GM12878 (cell line): ENCODE results near the gene SFXN4. TPM values are rescaled to one million over a fixed set of nuclear protein-coding genes. Genes with fewer than 3 reads are reported as not detected.

ENCODE experiments used
- BMI1 ChIP-seq: fragments of 450-650 bp; IDR thresholded peaks from 2 replicates; pipeline ENCODE4 v1.6.1; 2016; ENCODE audit warnings: mild to moderate bottlenecking, moderate library complexity, borderline replicate concordance
- CBX3 ChIP-seq: fragments of 200-600 bp; sonication (generic); IDR thresholded peaks from 2 replicates; pipeline ENCODE4 v1.6.1; 2016; ENCODE audit warnings: low read depth, borderline replicate concordance
- CEBPB ChIP-seq, 2 experiments: fragments of 150-350 bp in 1 of 2; IDR thresholded peaks; 2 replicates each; pipeline ENCODE4 v1.6.1; 2012 to 2014; ENCODE audit warnings: low read depth in 2 of 2, low read length in 2 of 2, borderline replicate concordance in 1 of 2, inconsistent platforms in 1 of 2
- CUX1 ChIP-seq: IDR thresholded peaks from 2 replicates; pipeline ENCODE4 v1.6.1; 2012; ENCODE audit warnings: improper control_type of control experiment, low read depth, low read length; ENCODE audit not compliant: insufficient replicate concordance
- EED ChIP-seq: sonication (generic); IDR thresholded peaks from 2 replicates; pipeline ENCODE4 v1.6.1; 2016; ENCODE audit warnings: antibody characterized with exemption, low read depth
- FOS ChIP-seq: IDR thresholded peaks from 3 replicates; pipeline ENCODE4 v1.6.1; 2011; ENCODE audit warnings: borderline replicate concordance; ENCODE audit not compliant: insufficient read length; ENCODE audit errors: extremely low read depth
- JUNB ChIP-seq: IDR thresholded peaks from 2 replicates; pipeline ENCODE4 v1.6.1; 2016; ENCODE audit warnings: antibody characterized with exemption, mild to moderate bottlenecking
- LARP7 ChIP-seq: fragments of 450-650 bp; IDR thresholded peaks from 2 replicates; pipeline ENCODE4 v1.6.1; 2017; ENCODE audit warnings: mild to moderate bottlenecking
- PAX8 ChIP-seq: fragments of 450-650 bp; IDR thresholded peaks from 2 replicates; pipeline ENCODE4 v1.6.1; 2017; ENCODE audit warnings: mild to moderate bottlenecking, moderate library complexity
- POU2F2 ChIP-seq: IDR thresholded peaks from 3 replicates; pipeline ENCODE4 v1.6.1; 2011; ENCODE audit warnings: low read depth, mild to moderate bottlenecking, low read length, borderline replicate concordance
- RAD21 ChIP-seq: IDR thresholded peaks from 2 replicates; pipeline ENCODE4 v1.6.1; 2011; ENCODE audit warnings: mild to moderate bottlenecking, low read depth, low read length, moderate library complexity; ENCODE audit not compliant: insufficient read depth
- SMAD1 ChIP-seq: fragments of 450-650 bp; IDR thresholded peaks from 2 replicates; pipeline ENCODE4 v1.6.1; 2018; ENCODE audit warnings: mild to moderate bottlenecking, low read depth; ENCODE audit not compliant: partially characterized antibody
- SMARCA5 ChIP-seq: fragments of 450-650 bp; IDR thresholded peaks from 2 replicates; pipeline ENCODE4 v1.6.1; 2017; ENCODE audit warnings: mild to moderate bottlenecking
- SPI1 ChIP-seq: IDR thresholded peaks from 2 replicates; pipeline ENCODE4 v1.6.1; 2011; ENCODE audit warnings: low read depth, mild to moderate bottlenecking, low read length, moderate library complexity, borderline replicate concordance; ENCODE audit not compliant: insufficient read depth
- TARDBP ChIP-seq: IDR thresholded peaks from 2 replicates; pipeline ENCODE4 v1.6.1; 2016; ENCODE audit warnings: borderline replicate concordance
- TCF7 ChIP-seq: IDR thresholded peaks from 2 replicates; pipeline ENCODE4 v1.6.1; 2014; ENCODE audit warnings: antibody characterized with exemption, borderline replicate concordance
- USF2 ChIP-seq: IDR thresholded peaks from 2 replicates; pipeline ENCODE4 v1.6.1; 2011; ENCODE audit warnings: low read depth, low read length, improper control_type of control experiment, borderline replicate concordance
- WRNIP1 ChIP-seq: IDR thresholded peaks from 2 replicates; pipeline ENCODE4 v1.6.1; 2011; ENCODE audit warnings: low read depth, low read length, improper control_type of control experiment, borderline replicate concordance
- ZNF384 ChIP-seq: IDR thresholded peaks from 2 replicates; pipeline ENCODE4 v1.6.1; 2012; ENCODE audit warnings: low read depth, mild to moderate bottlenecking, low read length, improper control_type of control experiment, borderline replicate concordance
- ZNF622 ChIP-seq: fragments of 450-650 bp; IDR thresholded peaks from 2 replicates; pipeline ENCODE4 v1.6.1; 2017; ENCODE audit warnings: mild to moderate bottlenecking, inconsistent platforms
- polyA plus RNA-seq, 11 experiments: library from polyadenylated mRNA; depleted of rRNA in 4 of 11; unstranded in 6 of 11; stranded (reverse) in 5 of 11; fragments of >200 nt; fragmentation: Nextera tagmentation in 4 of 11; fragmentation: Illumina TruSeq in 1 of 11; extraction: Ambion mirVana in 4 of 11; extraction: Trizol in 1 of 11; gene quantifications; 1 replicate in 1 of 11; 2 replicates in 10 of 11; pipeline versions ENCODE4 v1.2.1 to v1.2.3, GENCODE V29; 2011 to 2016; ENCODE audit warnings: inconsistent platforms in 2 of 11, missing spikeins in 2 of 11, low read depth in 1 of 11
- total RNA-seq, 4 experiments: library from RNA; depleted of rRNA in 3 of 4; stranded (reverse); fragments of >200 nt in 3 of 4; fragmentation: Illumina TruSeq in 1 of 4; extraction: Trizol in 1 of 4; gene quantifications; 2 replicates each; pipeline versions ENCODE4 v1.2.1 to v1.2.3, GENCODE V29; 2013 to 2021
- TF ChIP-seq, protein P1 (sequence below): fragments of 450-650 bp; formaldehyde crosslinking; IDR thresholded peaks from 2 replicates; pipeline ENCODE4 v1.4.0; 2022; ENCODE audit warnings: mild to moderate bottlenecking, moderate library complexity

The SFXN4 gene
- total and polyA plus RNA-seq, 10 of the 15 experiments (the other 5 are each of a cell fraction or from before 2014, with no cell fraction given), result 40.7 to 111 (median 48.8) TPM

- TF ChIP-seq USF2, result peak; percentile 32
- TF ChIP-seq RAD21, result no peak
- no peak for TF ChIP-seq CUX1
- TF ChIP-seq WRNIP1, result no peak
- TF ChIP-seq ZNF384, result no peak
- TF ChIP-seq TCF7, result no peak
- TF ChIP-seq SPI1, result no peak
- TF ChIP-seq PAX8, result no peak
- peak; percentile 15; the same call in 1 of the 2 replicates for TF ChIP-seq EED
- peak; percentile 71 for TF ChIP-seq LARP7
- no peak for TF ChIP-seq POU2F2
- no peak for TF ChIP-seq CEBPB (IDR thresholded peaks at IDR 0.05; ENCODE audit: borderline replicate concordance in 1 of 2, low read depth in 2 of 2, low read length in 2 of 2)
- TF ChIP-seq TARDBP, result no peak
- TF ChIP-seq JUNB, result no peak
- TF ChIP-seq BMI1, result no peak
- TF ChIP-seq, protein P1, sequence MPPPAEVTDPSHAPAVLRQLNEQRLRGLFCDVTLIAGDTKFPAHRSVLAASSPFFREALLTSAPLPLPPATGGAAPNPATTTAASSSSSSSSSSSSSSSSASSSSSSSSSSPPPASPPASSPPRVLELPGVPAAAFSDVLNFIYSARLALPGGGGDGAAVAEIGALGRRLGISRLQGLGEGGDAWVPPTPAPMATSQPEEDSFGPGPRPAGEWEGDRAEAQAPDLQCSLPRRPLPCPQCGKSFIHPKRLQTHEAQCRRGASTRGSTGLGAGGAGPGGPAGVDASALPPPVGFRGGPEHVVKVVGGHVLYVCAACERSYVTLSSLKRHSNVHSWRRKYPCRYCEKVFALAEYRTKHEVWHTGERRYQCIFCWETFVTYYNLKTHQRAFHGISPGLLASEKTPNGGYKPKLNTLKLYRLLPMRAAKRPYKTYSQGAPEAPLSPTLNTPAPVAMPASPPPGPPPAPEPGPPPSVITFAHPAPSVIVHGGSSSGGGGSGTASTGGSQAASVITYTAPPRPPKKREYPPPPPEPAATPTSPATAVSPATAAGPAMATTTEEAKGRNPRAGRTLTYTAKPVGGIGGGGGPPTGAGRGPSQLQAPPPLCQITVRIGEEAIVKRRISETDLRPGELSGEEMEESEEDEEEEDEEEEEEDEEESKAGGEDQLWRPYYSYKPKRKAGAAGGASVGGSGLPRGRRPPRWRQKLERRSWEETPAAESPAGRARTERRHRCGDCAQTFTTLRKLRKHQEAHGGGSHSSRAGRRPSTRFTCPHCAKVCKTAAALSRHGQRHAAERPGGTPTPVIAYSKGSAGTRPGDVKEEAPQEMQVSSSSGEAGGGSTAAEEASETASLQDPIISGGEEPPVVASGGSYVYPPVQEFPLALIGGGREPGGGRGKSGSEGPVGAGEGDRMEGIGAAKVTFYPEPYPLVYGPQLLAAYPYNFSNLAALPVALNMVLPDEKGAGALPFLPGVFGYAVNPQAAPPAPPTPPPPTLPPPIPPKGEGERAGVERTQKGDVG (CRISPR knock-in tag), result no peak
- no peak for TF ChIP-seq CBX3
- TF ChIP-seq SMARCA5, result 0 out of 2 replicates have a peak, but pooled peaks have one; percentile 43
- no peak for TF ChIP-seq ZNF622
- TF ChIP-seq FOS, result no peak
- TF ChIP-seq SMAD1, result no peak
These were observed at the start of gene SFXN4 (continued) for GRCh38 chr10:119165171-119166117.
